Epithelial cell of prostate (primary cell): Measurements from ENCODE around the gene P2RY12.

ENCODE experiments used
- DNase-seq: peaks from one replicate; pipeline ENCODE4 v3.0.0-alpha.2; 2011; ENCODE audit warnings: low read depth, low spot score
- H3K27ac ChIP-seq: fragments of 450-650 bp; 2 replicates; pipeline ENCODE4 v1.5.1; 2017; ENCODE audit warnings: mild to moderate bottlenecking

Gene P2RY12

GRCh38 chr3:151351219-151351618 lies 33.3 kb downstream of the P2RY12 start:
- no peak overlapping the region for H3K27ac ChIP-seq

GRCh38 chr3:151350656-151351055 lies 33.9 kb downstream of the P2RY12 start:
- no peak for DNase-seq
- no peak overlapping the region for H3K27ac ChIP-seq

More at GRCh38 chr3:151351219-151351618, 33.3 kb downstream of the P2RY12 start:
- no peak for DNase-seq

GRCh38 chr3:151347432-151347831 lies 37.1 kb downstream of the P2RY12 start:
- H3K27ac ChIP-seq = no peak overlapping the region
- DNase-seq = no peak

GRCh38 chr3:151346292-151346691 lies 38.3 kb downstream of the P2RY12 start:
- no peak for DNase-seq

GRCh38 chr3:151345859-151346258 lies 38.7 kb downstream of the P2RY12 start:
- no peak overlapping the region for H3K27ac ChIP-seq
- no peak for DNase-seq

More at GRCh38 chr3:151346292-151346691, 38.3 kb downstream of the P2RY12 start:
- H3K27ac ChIP-seq = no peak overlapping the region

- DNase-seq = no peak
- H3K27ac ChIP-seq = no peak overlapping the region
Observed at GRCh38 chr3:151331696-151332095, 52.9 kb downstream of the P2RY12 start.

GRCh38 chr3:151330899-151331298 lies 53.7 kb downstream of the P2RY12 start:
- no peak overlapping the region for H3K27ac ChIP-seq
- DNase-seq = no peak

GRCh38 chr3:151330379-151330778 lies 54.2 kb downstream of the P2RY12 start:
- DNase-seq = no peak
- no peak overlapping the region for H3K27ac ChIP-seq

- no peak for DNase-seq
- H3K27ac ChIP-seq = peak within 1 kb of the TSS; percentile 10
Observed at GRCh38 chr3:151329363-151329762, 55.2 kb downstream of the P2RY12 start, which contains the start of gene P2RY13. P2RY13 (minus strand) TSS chr3:151329549; CDS start chr3:151329528, 21 bp downstream.

- H3K27ac ChIP-seq = peak overlapping the region; percentile 10
- DNase-seq = no peak
Observed at GRCh38 chr3:151328298-151328995, 56.1 kb downstream of the P2RY12 start.

GRCh38 chr3:151327571-151328198 lies 56.9 kb downstream of the P2RY12 start:
- no peak for DNase-seq
- peak overlapping the region; percentile 10 for H3K27ac ChIP-seq

GRCh38 chr3:151322511-151322910 lies 62.0 kb downstream of the P2RY12 start:
- no peak overlapping the region for H3K27ac ChIP-seq
- no peak for DNase-seq

GRCh38 chr3:151321526-151321925 lies 63.0 kb downstream of the P2RY12 start:
- no peak for DNase-seq

GRCh38 chr3:151320131-151320530 lies 64.4 kb downstream of the P2RY12 start:
- DNase-seq = no peak
- peak overlapping the region; percentile 96 for H3K27ac ChIP-seq

More at GRCh38 chr3:151321526-151321925, 63.0 kb downstream of the P2RY12 start:
- no peak overlapping the region for H3K27ac ChIP-seq

- peak overlapping the region; percentile 96 for H3K27ac ChIP-seq
- DNase-seq = no peak
Observed at GRCh38 chr3:151319628-151320027, 64.9 kb downstream of the P2RY12 start.

GRCh38 chr3:151318991-151319390 lies 65.6 kb downstream of the P2RY12 start:
- peak overlapping the region; percentile 96 for H3K27ac ChIP-seq
- peak; percentile 87 for DNase-seq

GRCh38 chr3:151318313-151318712 lies 66.2 kb downstream of the P2RY12 start:
- no peak for DNase-seq
- peak overlapping the region; percentile 96 for H3K27ac ChIP-seq

GRCh38 chr3:151316267-151316991 lies 68.1 kb downstream of the P2RY12 start, which contains the start of gene GPR87:
GPR87 (minus strand) TSS chr3:151316820; CDS start chr3:151300100, 16,720 bp downstream.
- peak within 1 kb of the TSS; percentile 96 for H3K27ac ChIP-seq
- peak; percentile 96 for DNase-seq

GRCh38 chr3:151315846-151316245 lies 68.7 kb downstream of the P2RY12 start:
- peak overlapping the region; percentile 96 for H3K27ac ChIP-seq
- DNase-seq = peak; percentile 61

GRCh38 chr3:151315136-151315535 lies 69.4 kb downstream of the P2RY12 start:
- DNase-seq = no peak
- peak overlapping the region; percentile 96 for H3K27ac ChIP-seq

GRCh38 chr3:151314593-151314992 lies 70.0 kb downstream of the P2RY12 start:
- peak overlapping the region; percentile 96 for H3K27ac ChIP-seq
- DNase-seq = no peak
